Measurements from ENCODE around the gene ARHGEF33.

The ARHGEF33 gene

DNA sequence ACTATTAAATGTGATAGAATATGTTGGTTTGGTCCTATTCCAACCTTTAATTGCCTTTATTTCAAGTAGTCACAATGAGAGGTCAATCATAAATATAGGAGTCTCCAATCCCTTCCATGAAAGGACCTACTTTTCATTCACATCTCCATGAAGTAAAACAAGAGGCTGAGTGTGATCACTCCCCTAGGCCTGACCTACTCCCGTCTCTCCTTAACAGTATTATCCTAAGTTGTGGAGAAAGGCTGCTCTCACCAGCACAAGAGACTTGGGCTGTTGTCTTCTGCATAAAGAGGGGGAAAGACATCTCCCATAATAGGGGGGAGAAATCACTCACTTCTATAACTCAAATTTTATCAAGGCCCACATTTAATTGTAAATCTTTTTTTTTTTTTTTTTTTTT is 125.7 kb downstream of the ARHGEF33 start:
- DNase-seq (ENCODE audit: extremely low read depth, low read depth) = no peak
- H3K4me3 ChIP-seq (replicated peaks; ENCODE audit: low read depth, low read length) = no peak overlapping the region
- TF ChIP-seq, protein P1, sequence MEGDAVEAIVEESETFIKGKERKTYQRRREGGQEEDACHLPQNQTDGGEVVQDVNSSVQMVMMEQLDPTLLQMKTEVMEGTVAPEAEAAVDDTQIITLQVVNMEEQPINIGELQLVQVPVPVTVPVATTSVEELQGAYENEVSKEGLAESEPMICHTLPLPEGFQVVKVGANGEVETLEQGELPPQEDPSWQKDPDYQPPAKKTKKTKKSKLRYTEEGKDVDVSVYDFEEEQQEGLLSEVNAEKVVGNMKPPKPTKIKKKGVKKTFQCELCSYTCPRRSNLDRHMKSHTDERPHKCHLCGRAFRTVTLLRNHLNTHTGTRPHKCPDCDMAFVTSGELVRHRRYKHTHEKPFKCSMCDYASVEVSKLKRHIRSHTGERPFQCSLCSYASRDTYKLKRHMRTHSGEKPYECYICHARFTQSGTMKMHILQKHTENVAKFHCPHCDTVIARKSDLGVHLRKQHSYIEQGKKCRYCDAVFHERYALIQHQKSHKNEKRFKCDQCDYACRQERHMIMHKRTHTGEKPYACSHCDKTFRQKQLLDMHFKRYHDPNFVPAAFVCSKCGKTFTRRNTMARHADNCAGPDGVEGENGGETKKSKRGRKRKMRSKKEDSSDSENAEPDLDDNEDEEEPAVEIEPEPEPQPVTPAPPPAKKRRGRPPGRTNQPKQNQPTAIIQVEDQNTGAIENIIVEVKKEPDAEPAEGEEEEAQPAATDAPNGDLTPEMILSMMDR (IDR thresholded peaks at IDR 0.05; ENCODE audit: low read depth, low read length, missing control alignments) = no peak

DNA sequence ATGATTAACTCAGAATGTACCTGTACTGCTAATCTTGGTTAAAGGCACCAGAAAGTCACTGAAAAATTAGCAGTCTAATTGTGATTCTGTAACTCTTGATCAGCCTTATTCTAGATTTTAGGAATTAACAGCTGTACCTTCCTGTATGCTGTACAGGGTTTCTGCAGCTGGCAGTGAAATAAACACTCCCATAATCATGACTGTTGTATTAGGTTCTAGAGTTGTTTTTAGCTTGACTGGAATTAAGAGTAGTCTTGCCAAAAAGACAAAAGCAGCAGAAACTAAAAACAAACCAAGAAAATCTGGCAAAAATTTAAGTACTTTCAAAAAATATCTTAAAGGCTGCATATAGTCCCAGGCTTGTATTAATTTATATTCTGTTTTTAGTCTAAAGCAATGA is 127.7 kb downstream of the ARHGEF33 start:
- no peak for DNase-seq (ENCODE audit: extremely low read depth, low read depth)
- H3K4me3 ChIP-seq (replicated peaks; ENCODE audit: low read depth, low read length) = no peak overlapping the region
- TF ChIP-seq, protein P1 (IDR thresholded peaks at IDR 0.05; ENCODE audit: low read depth, low read length, missing control alignments) = no peak

DNA sequence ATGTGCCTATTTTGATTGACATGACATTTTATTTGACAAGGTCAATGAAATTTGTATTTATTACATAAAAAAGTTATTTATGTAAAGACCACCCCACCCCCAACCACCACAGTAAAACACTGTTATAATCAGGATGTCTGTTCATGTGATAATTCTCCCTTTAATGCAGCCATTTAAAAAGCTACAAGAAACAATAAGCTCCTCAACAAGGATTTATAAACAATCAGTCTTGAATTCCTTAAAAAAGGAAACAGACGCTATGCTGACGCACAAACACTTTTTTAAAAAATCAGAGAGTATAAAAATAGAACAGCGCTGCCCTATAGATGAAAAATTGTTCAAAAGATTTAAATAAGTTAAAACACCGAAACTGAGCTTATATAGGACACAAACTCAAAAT is 129.0 kb downstream of the ARHGEF33 start:
- TF ChIP-seq, protein P1 (IDR thresholded peaks at IDR 0.05; ENCODE audit: low read depth, low read length, missing control alignments) = no peak
- H3K4me3 ChIP-seq (replicated peaks; ENCODE audit: low read depth, low read length) = no peak overlapping the region
- DNase-seq (ENCODE audit: extremely low read depth, low read depth) = no peak

DNA sequence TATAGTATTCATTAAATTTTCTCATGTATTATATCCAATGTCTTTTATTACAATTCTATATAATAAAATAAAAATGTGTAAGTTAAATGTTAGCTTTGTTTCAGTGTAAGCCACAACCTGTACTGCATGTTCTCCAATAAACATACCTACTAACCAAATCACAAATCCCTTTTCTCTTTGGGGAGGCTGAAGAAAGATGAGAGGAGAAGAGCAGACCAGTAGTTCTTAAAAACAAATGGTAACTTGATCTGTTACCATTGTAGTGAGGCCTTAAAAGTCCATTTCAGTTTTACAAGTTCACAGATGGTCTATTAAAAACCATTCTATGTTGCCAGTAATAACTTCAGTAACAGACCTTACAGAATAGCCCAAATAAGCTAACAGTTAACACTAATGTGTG is 130.7 kb downstream of the ARHGEF33 start:
- no peak for DNase-seq (ENCODE audit: extremely low read depth, low read depth)
- H3K4me3 ChIP-seq (replicated peaks; ENCODE audit: low read depth, low read length) = no peak overlapping the region
- TF ChIP-seq, protein P1 (IDR thresholded peaks at IDR 0.05; ENCODE audit: low read depth, low read length, missing control alignments) = no peak

DNA sequence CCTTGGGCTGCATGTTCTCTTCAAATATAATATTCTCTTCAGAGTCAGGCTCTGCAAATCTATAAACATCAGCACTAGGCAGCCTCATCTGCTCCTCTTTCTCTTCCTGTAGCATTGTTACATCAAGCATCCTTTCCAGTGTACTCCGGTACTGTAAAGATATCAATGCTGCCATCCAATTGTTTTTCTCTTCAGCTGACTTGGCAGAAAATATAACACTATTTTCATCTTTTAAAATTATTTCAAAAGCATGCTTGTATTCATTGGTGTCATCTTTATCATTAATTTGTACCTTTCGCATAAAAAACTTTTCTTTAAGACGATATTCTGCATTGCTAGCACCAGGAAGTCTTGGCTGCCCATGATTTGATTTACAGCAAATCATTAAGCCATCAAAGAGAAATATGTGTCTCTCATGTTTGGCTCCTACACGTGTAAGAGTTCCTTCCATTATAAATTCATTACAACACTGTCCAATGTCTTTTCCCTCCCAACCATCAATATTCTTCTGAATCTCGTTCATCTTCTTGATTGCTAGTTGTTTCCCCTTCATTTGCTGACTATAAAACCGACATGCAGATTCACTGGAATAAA is 133.1 kb downstream of the ARHGEF33 start:
- TF ChIP-seq, protein P1 (IDR thresholded peaks at IDR 0.05; ENCODE audit: low read depth, low read length, missing control alignments) = no peak
- DNase-seq (ENCODE audit: extremely low read depth, low read depth) = no peak
- H3K4me3 ChIP-seq (replicated peaks; ENCODE audit: low read depth, low read length) = no peak overlapping the region

DNA sequence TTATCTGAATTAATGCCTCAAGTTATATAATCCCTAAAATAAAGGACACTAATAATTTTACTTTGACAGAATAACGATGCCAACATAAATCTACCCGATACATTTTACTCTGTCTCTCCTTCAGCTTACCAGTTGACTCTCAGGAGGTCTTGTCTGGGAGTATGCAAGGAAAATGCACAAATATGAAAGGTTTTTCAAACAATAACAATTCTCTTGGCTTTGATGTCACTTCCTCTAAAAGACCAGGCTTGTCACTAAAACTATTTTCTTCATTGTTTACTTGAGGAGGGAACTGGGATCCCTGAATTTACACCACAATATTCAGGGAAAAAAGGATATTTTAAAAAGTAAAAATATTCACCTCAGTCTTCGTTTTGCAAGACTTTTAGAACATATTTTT is 134.0 kb downstream of the ARHGEF33 start:
- DNase-seq (ENCODE audit: extremely low read depth, low read depth) = no peak
- no peak overlapping the region for H3K4me3 ChIP-seq (replicated peaks; ENCODE audit: low read depth, low read length)
- TF ChIP-seq, protein P1 (IDR thresholded peaks at IDR 0.05; ENCODE audit: low read depth, low read length, missing control alignments) = no peak

DNA sequence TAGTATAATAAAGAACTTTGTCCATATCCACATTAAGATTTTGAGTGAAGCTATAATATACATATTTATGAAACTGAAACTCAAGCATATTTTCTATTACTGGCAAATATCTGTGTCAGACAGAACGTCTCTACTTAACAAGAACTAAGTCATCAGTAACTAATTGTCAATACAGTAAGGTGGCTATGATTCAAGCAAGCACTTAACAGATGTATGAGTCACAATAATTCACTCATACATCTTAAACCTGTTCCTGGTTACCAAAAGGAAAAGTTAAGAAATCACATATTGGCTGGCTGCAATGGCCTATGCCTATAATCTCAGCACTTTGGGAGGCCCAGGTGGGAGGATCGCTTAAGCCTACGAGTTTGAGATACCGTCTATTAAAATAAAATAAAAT is 135.2 kb downstream of the ARHGEF33 start:
- DNase-seq (ENCODE audit: extremely low read depth, low read depth) = no peak
- H3K4me3 ChIP-seq (replicated peaks; ENCODE audit: low read depth, low read length) = no peak overlapping the region
- TF ChIP-seq, protein P1 (IDR thresholded peaks at IDR 0.05; ENCODE audit: low read depth, low read length, missing control alignments) = no peak
